Measurements from ENCODE around the gene EEF1A1.
"Not testable (repeated sequence)": the region's sequence is repeated elsewhere in the genome, so short reads cannot be mapped to it uniquely, and the experiment has no call there.

DNA sequence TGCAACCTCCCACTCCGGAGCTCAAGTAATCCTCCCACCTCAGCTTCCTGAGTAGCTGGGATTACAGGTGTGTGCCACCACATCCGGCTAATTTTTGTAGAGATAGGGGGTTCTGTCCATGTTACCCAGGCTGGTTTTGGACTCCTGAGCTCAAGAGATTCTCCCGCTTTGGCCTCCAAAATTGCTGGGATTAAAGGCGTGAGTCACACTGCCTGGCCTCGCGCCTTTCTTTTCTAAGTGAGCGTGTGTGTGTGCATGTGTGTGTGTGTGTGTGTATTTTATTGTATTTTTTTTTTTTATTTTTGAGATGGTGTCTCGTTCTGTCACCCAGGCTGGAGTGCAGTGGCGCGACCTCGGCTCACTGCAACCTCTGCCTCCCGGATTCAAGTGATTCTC lies 38.6 kb upstream of the EEF1A1 start:
- not testable (repeated sequence) for TF ChIP-seq EZH2 (IDR thresholded peaks at IDR 0.05; ENCODE audit: low read length)
- TF ChIP-seq, protein P1, sequence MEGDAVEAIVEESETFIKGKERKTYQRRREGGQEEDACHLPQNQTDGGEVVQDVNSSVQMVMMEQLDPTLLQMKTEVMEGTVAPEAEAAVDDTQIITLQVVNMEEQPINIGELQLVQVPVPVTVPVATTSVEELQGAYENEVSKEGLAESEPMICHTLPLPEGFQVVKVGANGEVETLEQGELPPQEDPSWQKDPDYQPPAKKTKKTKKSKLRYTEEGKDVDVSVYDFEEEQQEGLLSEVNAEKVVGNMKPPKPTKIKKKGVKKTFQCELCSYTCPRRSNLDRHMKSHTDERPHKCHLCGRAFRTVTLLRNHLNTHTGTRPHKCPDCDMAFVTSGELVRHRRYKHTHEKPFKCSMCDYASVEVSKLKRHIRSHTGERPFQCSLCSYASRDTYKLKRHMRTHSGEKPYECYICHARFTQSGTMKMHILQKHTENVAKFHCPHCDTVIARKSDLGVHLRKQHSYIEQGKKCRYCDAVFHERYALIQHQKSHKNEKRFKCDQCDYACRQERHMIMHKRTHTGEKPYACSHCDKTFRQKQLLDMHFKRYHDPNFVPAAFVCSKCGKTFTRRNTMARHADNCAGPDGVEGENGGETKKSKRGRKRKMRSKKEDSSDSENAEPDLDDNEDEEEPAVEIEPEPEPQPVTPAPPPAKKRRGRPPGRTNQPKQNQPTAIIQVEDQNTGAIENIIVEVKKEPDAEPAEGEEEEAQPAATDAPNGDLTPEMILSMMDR (optimal IDR thresholded peaks at IDR 0.05 in 1 of 3, IDR thresholded peaks at IDR 0.05 in 1 of 3, conservative IDR thresholded peaks at IDR 0.05 in 1 of 3; ENCODE audit: extremely low read depth in 1 of 3, insufficient read depth in 2 of 3, low read length in 3 of 3), result not testable (repeated sequence)
